ENCODE results near the gene RAB6B.

The RAB6B gene

GRCh38 chr3:133872161-133872560 lies 23.5 kb downstream of the RAB6B start:
- no peaks in the 10 kb centered on the region for H3K36me3 ChIP-seq (ENCODE audit: control insufficient read depth in 2 of 2, insufficient read depth in 1 of 2, low read length in 2 of 2)
- no peak for TF ChIP-seq ZBTB1 (tag by site-specific recombination; IDR thresholded peaks at IDR 0.05)
- no peak for TF ChIP-seq ZNF596 (tag by site-specific recombination; IDR thresholded peaks at IDR 0.05)
- TF ChIP-seq SP3 (tag by site-specific recombination; IDR thresholded peaks at IDR 0.05) = no peak
- no peak for TF ChIP-seq ZNF362 (tag by site-specific recombination; IDR thresholded peaks at IDR 0.05)
- TF ChIP-seq KLF1 (tag by site-specific recombination; IDR thresholded peaks at IDR 0.05) = no peak
- no peak overlapping the region for H3K4me3 ChIP-seq (ENCODE audit: low read depth, low read length)
- CTCF ChIA-PET = no interaction called here
- H3K4me1 ChIP-seq (ENCODE audit: control insufficient read depth, insufficient read depth, low read length) = no peaks in the 10 kb centered on the region
- no peaks in the 10 kb centered on the region for H3K9me3 ChIP-seq (ENCODE audit: control insufficient read depth, insufficient read depth, low read depth, low read length)
- POLR2A ChIA-PET = interaction anchor here (0.5 kb wide), 1 partner anchor 15 kb away, joined by 3 read pairs; no protein-coding TSS in a partner anchor
- no peak overlapping the region for H3K27ac ChIP-seq (ENCODE audit: extremely low read depth, low read depth, low read length)

- H3K36me3 ChIP-seq (ENCODE audit: control insufficient read depth in 2 of 2, insufficient read depth in 1 of 2, low read length in 2 of 2) = no peaks in the 10 kb centered on the region
- no peak overlapping the region for H3K27ac ChIP-seq (ENCODE audit: extremely low read depth, low read depth, low read length)
- POLR2A ChIA-PET = interaction anchor here (0.5 kb wide), 1 partner anchor 15 kb away, joined by 3 read pairs; no protein-coding TSS in a partner anchor
- no peak overlapping the region for H3K4me3 ChIP-seq (ENCODE audit: low read depth, low read length)
- TF ChIP-seq ZNF398 (tag by site-specific recombination; IDR thresholded peaks at IDR 0.05) (no peak), OVOL3 (tag by site-specific recombination; IDR thresholded peaks at IDR 0.05) (no peak), ZNF677 (tag by site-specific recombination; IDR thresholded peaks at IDR 0.05) (no peak), ZNF114 (tag by site-specific recombination; IDR thresholded peaks at IDR 0.05) (no peak), ZFHX2 (tag by site-specific recombination; conservative IDR thresholded peaks at IDR 0.05) (peak; percentile 81), EGR2 (tag by site-specific recombination; IDR thresholded peaks at IDR 0.05; ENCODE audit: low read depth) (peak; percentile 88), ZNF121 (tag by site-specific recombination; IDR thresholded peaks at IDR 0.05) (no peak), ZNF239 (tag by site-specific recombination; IDR thresholded peaks at IDR 0.05) (no peak), ZNF335 (tag by site-specific recombination; conservative IDR thresholded peaks at IDR 0.05) (no peak)
- CTCF ChIA-PET = no interaction called here
- H3K4me1 ChIP-seq (ENCODE audit: control insufficient read depth, insufficient read depth, low read length) = no peaks in the 10 kb centered on the region
- H3K9me3 ChIP-seq (ENCODE audit: control insufficient read depth, insufficient read depth, low read depth, low read length) = no peaks in the 10 kb centered on the region
Observed at GRCh38 chr3:133871368-133872090, 24.2 kb downstream of the RAB6B start.

GRCh38 chr3:133870822-133871221 lies 24.9 kb downstream of the RAB6B start:
- no peaks in the 10 kb centered on the region for H3K9me3 ChIP-seq (ENCODE audit: control insufficient read depth, insufficient read depth, low read depth, low read length)
- no peak overlapping the region for H3K27ac ChIP-seq (ENCODE audit: extremely low read depth, low read depth, low read length)
- H3K4me1 ChIP-seq (ENCODE audit: control insufficient read depth, insufficient read depth, low read length) = no peaks in the 10 kb centered on the region
- H3K36me3 ChIP-seq (ENCODE audit: control insufficient read depth in 2 of 2, insufficient read depth in 1 of 2, low read length in 2 of 2) = no peaks in the 10 kb centered on the region
- no peak overlapping the region for H3K4me3 ChIP-seq (ENCODE audit: low read depth, low read length)
- ChIA-PET CTCF (no interaction called here), POLR2A (no interaction called here)
- TF ChIP-seq ZNF747 (tag by site-specific recombination; IDR thresholded peaks at IDR 0.05) = no peak
- no peak for TF ChIP-seq OSR2 (tag by site-specific recombination; IDR thresholded peaks at IDR 0.05)
- no peak for TF ChIP-seq ZFP3 (tag by site-specific recombination; IDR thresholded peaks at IDR 0.05; ENCODE audit: low read depth)
- TF ChIP-seq ZBTB48 (tag by site-specific recombination; IDR thresholded peaks at IDR 0.05) = no peak
- no peak for TF ChIP-seq ZBTB17 (tag by site-specific recombination; IDR thresholded peaks at IDR 0.05)
- no peak for TF ChIP-seq ZNF184 (tag by site-specific recombination; IDR thresholded peaks at IDR 0.05)
- no peak for TF ChIP-seq PRDM6 (tag by site-specific recombination; IDR thresholded peaks at IDR 0.05)
- TF ChIP-seq ZNF140 (tag by site-specific recombination; IDR thresholded peaks at IDR 0.05) = no peak
- no peak for TF ChIP-seq ZNF133 (tag by site-specific recombination; IDR thresholded peaks at IDR 0.05)
- no peak for TF ChIP-seq ZNF837 (tag by site-specific recombination; IDR thresholded peaks at IDR 0.05)
- TF ChIP-seq WT1 (tag by site-specific recombination; IDR thresholded peaks at IDR 0.05) = no peak
- no peak for TF ChIP-seq SCRT2 (tag by site-specific recombination; IDR thresholded peaks at IDR 0.05)
- TF ChIP-seq ZNF23 (tag by site-specific recombination; IDR thresholded peaks at IDR 0.05; ENCODE audit: borderline replicate concordance) = no peak
- no peak for TF ChIP-seq ZNF768 (tag by site-specific recombination; IDR thresholded peaks at IDR 0.05)
- no peak for TF ChIP-seq ZNF704 (tag by site-specific recombination; IDR thresholded peaks at IDR 0.05)

Data from HEK293 (cell line).